ENCODE measurements around the gene C1orf116. TPM values are rescaled to one million over a fixed set of nuclear protein-coding genes. Genes with fewer than 3 reads are reported as not detected.

Gene C1orf116
- total RNA-seq, 4 donors from 2014 or later = 0.13 to 0.16 TPM; not detected in 2

DNA sequence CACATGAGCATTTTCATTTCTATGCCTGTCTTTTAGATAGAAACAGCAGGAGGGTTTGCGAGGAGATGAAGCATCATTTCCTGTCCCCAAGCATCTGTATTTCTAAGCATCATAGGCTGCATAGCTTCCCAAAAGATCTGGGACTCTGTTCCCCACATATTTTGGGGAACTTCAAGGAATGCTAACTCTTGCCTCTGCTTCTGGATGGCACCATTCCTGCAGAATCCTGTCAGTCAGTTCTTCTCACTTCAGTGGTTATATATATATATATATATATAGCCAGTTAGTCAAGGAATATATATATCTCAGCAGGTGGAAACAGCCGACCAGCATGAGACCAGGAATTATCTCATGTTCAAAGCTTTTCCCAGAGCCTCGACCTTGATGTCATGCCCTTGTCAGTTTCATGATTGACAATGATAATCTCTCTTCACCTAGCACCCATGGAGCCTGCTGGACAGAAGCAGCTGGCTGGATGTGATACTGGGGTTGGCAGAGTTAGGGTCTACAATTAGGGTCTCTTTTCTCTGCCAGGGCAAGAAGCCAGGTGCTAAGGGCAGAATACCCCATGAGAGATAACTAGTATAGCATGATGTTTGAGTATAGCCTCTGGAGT, 22.9 kb upstream of the C1orf116 start:
- TF ChIP-seq, protein P1, sequence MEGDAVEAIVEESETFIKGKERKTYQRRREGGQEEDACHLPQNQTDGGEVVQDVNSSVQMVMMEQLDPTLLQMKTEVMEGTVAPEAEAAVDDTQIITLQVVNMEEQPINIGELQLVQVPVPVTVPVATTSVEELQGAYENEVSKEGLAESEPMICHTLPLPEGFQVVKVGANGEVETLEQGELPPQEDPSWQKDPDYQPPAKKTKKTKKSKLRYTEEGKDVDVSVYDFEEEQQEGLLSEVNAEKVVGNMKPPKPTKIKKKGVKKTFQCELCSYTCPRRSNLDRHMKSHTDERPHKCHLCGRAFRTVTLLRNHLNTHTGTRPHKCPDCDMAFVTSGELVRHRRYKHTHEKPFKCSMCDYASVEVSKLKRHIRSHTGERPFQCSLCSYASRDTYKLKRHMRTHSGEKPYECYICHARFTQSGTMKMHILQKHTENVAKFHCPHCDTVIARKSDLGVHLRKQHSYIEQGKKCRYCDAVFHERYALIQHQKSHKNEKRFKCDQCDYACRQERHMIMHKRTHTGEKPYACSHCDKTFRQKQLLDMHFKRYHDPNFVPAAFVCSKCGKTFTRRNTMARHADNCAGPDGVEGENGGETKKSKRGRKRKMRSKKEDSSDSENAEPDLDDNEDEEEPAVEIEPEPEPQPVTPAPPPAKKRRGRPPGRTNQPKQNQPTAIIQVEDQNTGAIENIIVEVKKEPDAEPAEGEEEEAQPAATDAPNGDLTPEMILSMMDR (IDR thresholded peaks at IDR 0.05) = no peak
- no peak for ATAC-seq (ENCODE audit: low FRiP score)

DNA sequence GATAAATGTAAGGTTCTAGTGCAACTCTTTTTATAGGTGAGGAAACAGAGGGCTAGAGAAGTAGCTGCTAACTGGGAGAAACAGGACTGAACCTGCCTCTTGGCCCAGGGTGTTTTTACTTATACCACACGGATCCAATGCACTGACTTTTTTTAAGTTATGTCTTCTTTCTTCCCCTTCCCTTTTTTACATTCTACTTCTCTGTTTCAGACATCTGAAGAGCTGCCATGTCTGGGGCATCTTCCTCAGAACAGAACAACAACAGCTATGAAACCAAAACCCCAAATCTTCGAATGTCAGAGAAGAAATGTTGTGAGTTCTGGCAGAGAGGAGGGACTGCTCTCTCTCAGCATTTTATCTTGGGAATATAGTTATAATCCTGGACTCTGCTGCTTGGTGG, 21.9 kb upstream of the C1orf116 start:
- TF ChIP-seq, protein P1 (IDR thresholded peaks at IDR 0.05) = no peak
- DNase-seq (ENCODE audit: low spot score) = no peak
- no peak for ATAC-seq (ENCODE audit: low FRiP score)

More for the DNA sequence above, 22.9 kb upstream of the C1orf116 start:
- DNase-seq (ENCODE audit: low spot score) = no peak

DNA sequence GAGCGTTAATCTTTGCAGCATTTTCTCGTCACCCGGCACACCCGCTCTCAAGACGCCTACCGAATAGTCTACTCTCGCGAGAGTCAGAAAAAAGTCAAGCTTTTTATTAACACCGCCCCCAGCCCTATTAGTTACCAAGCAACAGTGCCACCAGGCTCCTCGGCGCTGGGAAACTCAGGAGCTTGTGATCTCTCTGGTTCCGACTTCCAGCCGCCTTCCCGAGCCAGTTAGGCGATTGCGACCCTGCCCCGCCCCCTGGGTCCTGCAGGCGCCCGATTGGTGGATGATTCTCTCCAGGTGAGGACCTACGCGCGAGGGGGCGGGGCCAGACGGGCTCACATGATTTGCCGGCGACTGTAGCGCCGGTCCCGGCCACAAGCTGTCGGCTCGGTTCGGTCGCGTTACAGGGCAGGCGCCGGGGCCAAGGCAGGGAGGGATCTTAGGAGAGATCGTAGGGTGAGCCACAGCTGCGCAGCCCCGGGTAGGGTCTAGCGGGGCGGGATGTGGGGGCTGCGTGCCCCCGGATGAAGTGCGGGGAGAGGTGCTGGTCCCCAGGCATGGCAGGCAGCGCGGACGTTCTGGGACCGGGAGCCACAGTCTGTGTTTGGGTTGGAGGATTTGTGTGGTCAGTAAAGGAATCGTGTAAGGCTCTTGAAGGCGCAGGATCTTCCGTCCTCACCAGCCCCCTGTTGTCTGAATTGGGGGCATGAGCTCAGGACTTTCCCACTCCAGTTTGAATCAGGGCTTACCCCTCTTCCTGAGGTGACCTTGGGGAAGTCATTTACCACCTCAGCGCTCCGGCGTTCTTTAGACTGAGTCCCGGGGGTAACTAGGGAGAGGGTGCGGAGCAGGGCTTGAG, 20.6 kb upstream of the C1orf116 start, which contains the start of gene PFKFB2:
Gene PFKFB2, plus strand, starts transcription at position 365 of the 859 bp plus-strand sequence. CDS start 1,443 bp downstream, outside the sequence.
- TF ChIP-seq, protein P1 (IDR thresholded peaks at IDR 0.05) = no peak
- ATAC-seq (ENCODE audit: low FRiP score) (peak; percentile 93), DNase-seq (ENCODE audit: low spot score) (peak; percentile 95)

DNA sequence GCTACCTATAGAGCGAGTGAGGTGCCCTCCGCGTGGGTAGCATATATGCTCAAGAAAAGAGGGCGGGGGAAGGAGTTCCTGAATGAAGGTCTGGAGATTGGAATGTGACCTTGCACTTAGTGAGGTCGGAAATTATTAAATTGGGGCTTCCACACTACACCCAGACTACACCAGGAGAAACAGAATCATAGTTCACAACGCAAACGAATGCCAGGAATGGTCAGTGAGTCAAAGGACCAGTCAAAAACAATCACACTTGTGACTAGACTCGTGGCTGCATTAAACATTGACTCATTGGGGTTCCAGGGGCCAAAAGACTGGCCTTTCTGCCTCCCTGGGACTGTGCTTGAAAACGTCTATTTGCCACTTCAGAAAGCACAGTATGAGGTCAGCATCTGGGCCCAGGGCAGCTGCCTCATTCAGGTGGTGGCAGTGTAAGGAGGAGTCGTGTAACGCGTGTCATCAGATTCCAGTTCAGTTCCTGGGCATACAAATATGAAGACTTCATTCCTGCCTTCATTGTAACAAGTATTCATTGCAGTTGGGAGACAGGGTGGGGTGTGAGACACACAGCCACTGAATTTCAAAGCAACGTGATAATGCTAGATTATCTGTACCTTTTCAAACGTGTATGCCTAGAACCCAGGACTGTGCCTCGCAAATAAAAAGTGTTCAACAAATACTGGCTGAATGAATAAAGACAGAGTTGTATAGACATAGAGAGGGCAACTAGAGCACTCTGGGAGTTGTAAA, 18.8 kb upstream of the C1orf116 start, which contains the start of gene YOD1:
Gene YOD1, minus strand, starts transcription at position 18 of the 753 bp plus-strand sequence. CDS start 178 bp downstream, outside the sequence.
- no peak for DNase-seq (ENCODE audit: low spot score)
- TF ChIP-seq, protein P1 (IDR thresholded peaks at IDR 0.05) = no peak
- ATAC-seq (ENCODE audit: low FRiP score) = no peak

DNA sequence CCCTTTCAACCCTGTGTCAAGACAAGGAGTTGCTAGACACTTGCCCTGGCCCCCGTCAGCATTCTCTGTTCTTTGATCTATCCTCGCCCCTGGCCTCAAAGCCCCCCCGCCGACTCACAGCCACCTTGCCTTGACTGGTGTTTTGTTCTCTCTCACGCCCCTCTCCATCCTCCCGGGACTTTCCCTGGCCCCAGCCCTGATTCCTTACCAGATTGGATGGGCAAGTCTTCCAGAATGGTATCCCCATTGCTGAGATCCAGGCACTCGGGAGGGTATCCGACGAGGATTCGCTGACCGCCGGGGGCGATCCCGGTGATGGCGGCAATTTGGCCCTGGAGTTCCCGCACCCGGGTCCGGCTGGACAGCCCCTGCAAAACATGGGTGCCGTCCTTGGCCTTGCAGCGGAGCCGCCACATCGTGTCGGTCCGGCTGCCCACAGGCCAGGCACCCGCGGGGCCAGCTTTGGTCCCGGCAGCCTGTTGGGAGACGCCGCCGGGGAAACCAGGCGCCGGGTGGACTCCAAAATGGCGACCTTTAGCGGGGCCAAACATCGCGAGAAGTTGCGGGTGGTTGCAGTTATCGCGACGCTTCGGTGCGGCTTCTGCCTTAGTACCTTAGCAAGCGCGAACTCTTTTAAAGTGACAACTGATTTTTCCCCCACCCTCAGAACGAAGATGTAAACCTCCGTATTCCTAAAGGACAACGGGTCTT, 18.1 kb upstream of the C1orf116 start:
- DNase-seq (ENCODE audit: low spot score) = peak; percentile 87
- TF ChIP-seq, protein P1 (IDR thresholded peaks at IDR 0.05) = no peak
- peak; percentile 50 for ATAC-seq (ENCODE audit: low FRiP score)

DNA sequence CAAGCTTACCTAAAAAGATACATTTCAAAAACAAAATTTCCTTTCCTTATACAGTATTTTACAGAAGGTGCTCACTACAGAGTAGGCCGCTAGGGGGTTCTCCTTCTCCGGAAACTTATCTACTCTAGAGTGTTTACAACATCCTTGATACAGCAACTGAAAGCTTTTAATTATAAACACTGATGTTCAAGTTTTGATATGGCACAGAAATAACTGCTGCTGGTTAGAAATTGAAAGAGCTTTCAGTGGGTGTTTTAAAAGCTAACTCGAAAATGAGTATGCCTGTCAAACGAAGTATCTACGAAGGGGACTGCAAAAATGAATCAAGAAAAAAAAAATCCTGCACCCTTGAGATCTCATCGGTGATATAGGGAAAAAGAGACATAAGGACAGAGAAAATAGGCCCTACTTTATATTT, 17.4 kb upstream of the C1orf116 start:
- TF ChIP-seq, protein P1 (IDR thresholded peaks at IDR 0.05) = peak in 1 of 3 donors; percentile 58
- DNase-seq (ENCODE audit: low spot score) (no peak), ATAC-seq (ENCODE audit: low FRiP score) (no peak)

Measured in omental fat pad (tissue), 4 donors.